BLaER1 treated with 17β-estradiol and CSF1 and Interleukin-3, amounts not matched to agents 10 nM and 100 nM (cell line): ENCODE results near the gene KIRREL3.
A peak's percentile ranks its signal among the peaks of the same experiment; 100 is the strongest.
"Not testable (repeated sequence)": the region's sequence is repeated elsewhere in the genome, so short reads cannot be mapped to it uniquely, and the experiment has no call there.

ENCODE experiments used
- H3K27ac ChIP-seq, 11 experiments: shearing (Covaris generic); formaldehyde crosslinking; 2 replicates each; pipeline ENCODE4 v1.8.1; 2022
- H3K27me3 ChIP-seq, 11 experiments: shearing (Covaris generic); formaldehyde crosslinking; 2 replicates each; pipeline ENCODE4 v1.8.1; 2022
- H3K36me3 ChIP-seq, 11 experiments: shearing (Covaris generic); formaldehyde crosslinking; 2 replicates each; pipeline ENCODE4 v1.8.1; 2022
- H3K4me1 ChIP-seq, 10 experiments: shearing (Covaris generic); formaldehyde crosslinking; 2 replicates each; pipeline ENCODE4 v1.8.1; 2022
- H3K4me2 ChIP-seq, 11 experiments: shearing (Covaris generic); formaldehyde crosslinking; 2 replicates each; pipeline ENCODE4 v1.8.1; 2022
- H3K4me3 ChIP-seq, 10 experiments: shearing (Covaris generic); formaldehyde crosslinking; 2 replicates each; pipeline ENCODE4 v1.8.1; 2022
- H3K9ac ChIP-seq, 11 experiments: shearing (Covaris generic); formaldehyde crosslinking; 2 replicates each; pipeline ENCODE4 v1.8.1; 2022
- H3K9me3 ChIP-seq, 11 experiments: shearing (Covaris generic); formaldehyde crosslinking; replicated peaks in 1 of 11; 2 replicates each; pipeline ENCODE4 v1.8.1; 2022
- H4K20me1 ChIP-seq, 11 experiments: shearing (Covaris generic); formaldehyde crosslinking; 2 replicates each; pipeline ENCODE4 v1.8.1; 2022
- Cebpa-rat ChIP-seq, 11 experiments: shearing (Covaris generic); IDR thresholded peaks; 2 replicates each; pipeline ENCODE4 v1.8.1; 2022

Gene KIRREL3

DNA sequence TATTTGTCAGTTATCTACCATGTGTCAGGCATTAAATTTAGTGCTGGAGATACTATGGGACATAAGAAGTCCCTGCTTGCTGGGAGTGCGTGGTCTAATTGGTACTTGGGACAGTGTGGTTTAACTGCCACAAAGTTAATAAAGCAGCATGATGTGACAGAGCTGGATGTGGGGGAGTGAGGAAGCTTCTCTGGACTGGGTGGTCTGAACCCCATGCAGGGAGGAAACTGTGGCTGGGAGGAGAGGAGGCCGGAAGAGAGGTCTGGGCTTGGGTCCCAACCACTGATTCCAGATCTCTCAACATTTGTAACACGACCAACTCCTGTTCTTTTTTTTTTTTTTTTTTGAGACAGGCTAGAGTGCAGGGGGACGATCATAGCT, 607.9 kb downstream of the KIRREL3 start:
- H3K27me3 ChIP-seq = no peaks in the 10 kb centered on the region
- peak overlapping the region in 2 of 10 experiments; percentile 3 to 22; a peak in 1 of 20 replicates for H3K4me3 ChIP-seq
- no peaks in the 10 kb centered on the region for H3K36me3 ChIP-seq
- peak overlapping the region in 8 of 11 experiments; percentile 3 to 57 (median 18); a peak in 9 of 22 replicates for H3K9ac ChIP-seq
- peaks cover 0 to 23% (median 6%) of the 10 kb centered on the region in 11 experiments; a peak in 6 of 22 replicates for H4K20me1 ChIP-seq
- TF ChIP-seq Cebpa-rat (IDR thresholded peaks at IDR 0.05) = no peak
- no peaks in the 10 kb centered on the region for H3K9me3 ChIP-seq
- H3K4me2 ChIP-seq = peak overlapping the region; percentile 63 to 92 (median 85)
- H3K4me1 ChIP-seq = peaks cover 23 to 50% (median 41%) of the 10 kb centered on the region in 10 experiments
- H3K27ac ChIP-seq = peak overlapping the region in 8 of 11 experiments; percentile 18 to 52 (median 40); a peak in 15 of 22 replicates

GRCh38 chr11:126391970-126392632, 608.5 kb downstream of the KIRREL3 start:
- Histone ChIP-seq H3K4me1 (peaks cover 28 to 55% (median 46%) of the 10 kb centered on the region in 10 experiments), H3K4me2 (peak overlapping the region; percentile 63 to 92 (median 85)), H3K9me3 (no peaks in the 10 kb centered on the region), H3K9ac (peak overlapping the region in 8 of 11 experiments; percentile 3 to 57 (median 18); a peak in 9 of 22 replicates), H3K27me3 (no peaks in the 10 kb centered on the region), H3K36me3 (no peaks in the 10 kb centered on the region), H3K4me3 (peak overlapping the region in 2 of 10 experiments; percentile 3 to 22; a peak in 1 of 20 replicates), H3K27ac (peak overlapping the region in 7 of 11 experiments; percentile 18 to 52 (median 42); a peak in 11 of 22 replicates), H4K20me1 (peaks cover 0 to 23% (median 6%) of the 10 kb centered on the region in 11 experiments; a peak in 7 of 22 replicates)
- TF ChIP-seq Cebpa-rat (IDR thresholded peaks at IDR 0.05) = no peak

- H3K4me2 ChIP-seq = peak overlapping the region; percentile 14 to 92 (median 85); a peak in 19 of 22 replicates
- H3K4me3 ChIP-seq = no peak overlapping the region
- no peaks in the 10 kb centered on the region for H3K27me3 ChIP-seq
Observed at GRCh38 chr11:126391286-126391954, 609.1 kb downstream of the KIRREL3 start.

DNA sequence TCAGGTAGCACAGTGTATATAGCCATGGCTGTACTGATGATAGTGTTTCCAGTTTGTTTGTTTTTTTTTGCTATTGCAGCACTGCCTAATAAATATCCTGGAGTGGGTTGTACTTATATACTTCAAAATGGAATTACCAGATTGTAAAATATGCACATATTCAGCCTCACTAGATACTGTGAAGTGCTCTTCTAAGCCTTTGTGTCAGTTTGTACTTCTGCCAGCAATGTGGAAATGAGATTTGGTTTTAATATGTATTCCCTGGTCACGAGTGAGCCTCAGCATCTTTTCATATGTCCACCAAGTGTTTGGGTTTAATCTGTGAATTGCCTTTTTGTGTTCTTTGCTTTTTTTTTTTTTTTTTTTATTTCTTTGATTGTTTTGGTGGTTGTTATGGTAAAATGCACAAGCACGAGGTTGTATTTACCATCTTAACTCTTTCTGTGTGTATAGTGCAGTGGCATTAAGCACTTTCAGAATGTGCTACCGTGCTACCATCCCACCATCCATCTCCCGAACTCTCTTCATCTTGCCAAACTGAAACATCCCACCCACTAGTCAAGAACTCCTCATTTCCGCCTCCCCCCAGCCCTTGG, 610.2 kb downstream of the KIRREL3 start:
- no peak for TF ChIP-seq Cebpa-rat (IDR thresholded peaks at IDR 0.05)
- Histone ChIP-seq H3K4me2 (no peak overlapping the region), H3K4me1 (peaks cover 38 to 67% (median 63%) of the 10 kb centered on the region in 10 experiments)

More at GRCh38 chr11:126391286-126391954, 609.1 kb downstream of the KIRREL3 start:
- no peak for TF ChIP-seq Cebpa-rat (IDR thresholded peaks at IDR 0.05)
- Histone ChIP-seq H3K9ac (no peak overlapping the region), H4K20me1 (peaks cover 0 to 23% (median 10%) of the 10 kb centered on the region in 11 experiments; a peak in 9 of 22 replicates), H3K4me1 (peaks cover 35 to 62% (median 53%) of the 10 kb centered on the region in 10 experiments), H3K9me3 (no peaks in the 10 kb centered on the region), H3K36me3 (no peaks in the 10 kb centered on the region), H3K27ac (0 out of 22 replicates have a peak overlapping the region, but pooled peaks of 1 of the 11 experiments have one; percentile 35)

DNA sequence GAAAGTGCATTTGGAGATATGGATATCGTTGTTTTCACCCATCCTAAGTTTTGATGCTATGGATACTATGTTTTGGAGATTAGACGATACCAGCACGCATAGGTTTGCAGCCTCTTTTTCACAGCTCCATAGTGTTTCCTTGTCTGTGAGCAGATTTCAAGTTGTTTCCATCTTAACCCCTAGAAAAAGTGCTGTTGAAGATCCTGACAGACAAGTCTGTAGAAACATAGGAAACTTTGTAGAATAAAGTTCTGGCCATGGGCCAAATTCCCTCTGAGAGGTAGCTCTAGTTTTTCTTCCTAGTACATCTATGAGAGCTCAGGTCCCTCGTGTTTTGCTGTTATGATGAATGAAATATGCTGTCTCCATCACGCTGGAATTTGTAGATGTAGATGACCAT, 612.7 kb downstream of the KIRREL3 start:
- Histone ChIP-seq H3K4me2 (peak overlapping the region in 8 of 11 experiments; percentile 75 to 90 (median 80); a peak in 12 of 22 replicates), H3K9me3 (no peaks in the 10 kb centered on the region), H3K4me3 (no peak overlapping the region), H3K27ac (no peak overlapping the region), H3K36me3 (no peaks in the 10 kb centered on the region), H3K27me3 (no peaks in the 10 kb centered on the region), H3K9ac (no peak overlapping the region), H3K4me1 (peaks cover 31 to 74% (median 69%) of the 10 kb centered on the region in 10 experiments), H4K20me1 (peaks cover 0 to 44% (median 29%) of the 10 kb centered on the region in 11 experiments; a peak in 11 of 22 replicates)
- TF ChIP-seq Cebpa-rat (IDR thresholded peaks at IDR 0.05) = no peak

More for the DNA sequence above, 610.2 kb downstream of the KIRREL3 start:
- Histone ChIP-seq H3K27me3 (no peaks in the 10 kb centered on the region), H3K36me3 (no peaks in the 10 kb centered on the region), H3K9ac (no peak overlapping the region), H4K20me1 (peaks cover 0 to 25% (median 13%) of the 10 kb centered on the region in 11 experiments; a peak in 9 of 22 replicates), H3K9me3 (no peaks in the 10 kb centered on the region), H3K4me3 (no peak overlapping the region), H3K27ac (no peak overlapping the region)

- H3K9ac ChIP-seq = peak overlapping the region in 4 of 11 experiments; percentile 8 to 25 (median 18); a peak in 3 of 22 replicates
- peaks cover 0 to 39% (median 24%) of the 10 kb centered on the region in 11 experiments; a peak in 11 of 22 replicates for H4K20me1 ChIP-seq
- not testable (repeated sequence) for H3K4me3 ChIP-seq, H3K36me3 ChIP-seq, H3K9me3 ChIP-seq, H3K27me3 ChIP-seq
- peak overlapping the region; percentile 75 to 93 (median 80) for H3K4me2 ChIP-seq
- peaks cover 19 to 63% (median 57%) of the 10 kb centered on the region in 10 experiments for H3K4me1 ChIP-seq
- H3K27ac ChIP-seq = peak overlapping the region in 5 of 11 experiments; percentile 30 to 54 (median 42); a peak in 7 of 22 replicates
Observed at GRCh38 chr11:126386729-126387071, 613.9 kb downstream of the KIRREL3 start.

- Histone ChIP-seq H3K9ac (no peak overlapping the region), H3K4me3 (no peak overlapping the region), H3K27ac (peak overlapping the region in 8 of 11 experiments; percentile 13 to 57 (median 29); a peak in 10 of 22 replicates), H3K36me3 (no peaks in the 10 kb centered on the region), H4K20me1 (peaks cover 0 to 35% (median 19%) of the 10 kb centered on the region in 11 experiments; a peak in 11 of 22 replicates), H3K27me3 (no peaks in the 10 kb centered on the region), H3K4me1 (peaks cover 15 to 57% (median 52%) of the 10 kb centered on the region in 10 experiments), H3K9me3 (no peaks in the 10 kb centered on the region), H3K4me2 (peak overlapping the region; percentile 75 to 93 (median 80))
- no peak for TF ChIP-seq Cebpa-rat (IDR thresholded peaks at IDR 0.05)
Observed at GRCh38 chr11:126385991-126386728, 614.4 kb downstream of the KIRREL3 start.

GRCh38 chr11:126384449-126385070, 616.0 kb downstream of the KIRREL3 start:
- Histone ChIP-seq H3K4me1 (peaks cover 15 to 54% (median 51%) of the 10 kb centered on the region in 10 experiments), H3K4me2 (peak overlapping the region in 9 of 11 experiments; percentile 15 to 59 (median 36); a peak in 14 of 22 replicates), H3K9me3 (no peaks in the 10 kb centered on the region), H3K36me3 (no peaks in the 10 kb centered on the region), H4K20me1 (peaks cover 0 to 46% (median 19%) of the 10 kb centered on the region in 11 experiments; a peak in 11 of 22 replicates), H3K27ac (no peak overlapping the region), H3K4me3 (no peak overlapping the region), H3K27me3 (no peaks in the 10 kb centered on the region), H3K9ac (no peak overlapping the region; a peak in 2 of 22 replicates)
- no peak for TF ChIP-seq Cebpa-rat (IDR thresholded peaks at IDR 0.05)
